GM10248 (cell line): Measurements from ENCODE around the gene C19orf44.

ENCODE experiments used
- CTCF ChIA-PET: fragments of 300-600 bp; sonication (Branson Sonifier 250); formaldehyde crosslinking; extraction: SDS; loops from one replicate; lab custom pipeline; 2021; ENCODE audit warnings: antibody characterized with exemption; lab: Yijun Ruan, JAX
- POLR2A ChIA-PET: fragments of 350-650 bp; sonication (Branson Sonifier 250); formaldehyde crosslinking; extraction: SDS; loops from one replicate; lab custom pipeline; 2020; ENCODE audit warnings: antibody characterized with exemption; lab: Yijun Ruan, JAX
- DNase-seq: peaks from one replicate; pipeline ENCODE4 v3.0.0; 2012; ENCODE audit errors: extremely low spot score
- CTCF ChIP-seq: IDR thresholded peaks from 2 replicates; pipeline ENCODE4 v1.5.1; 2012; ENCODE audit warnings: mild to moderate bottlenecking, low read depth; ENCODE audit errors: extremely low read depth, missing control alignments, control extremely low read depth

The C19orf44 gene

GRCh38 chr19:16455489-16455888, 40.7 kb upstream of the C19orf44 start:
- ChIA-PET POLR2A (no interaction called here), CTCF (no interaction called here)
- DNase-seq: no peak
- TF ChIP-seq CTCF: no peak

GRCh38 chr19:16456652-16457194, 39.5 kb upstream of the C19orf44 start:
- POLR2A ChIA-PET: no interaction called here
- CTCF ChIA-PET: interaction anchor here (0.7 kb wide), 1 partner anchor 10 kb away, joined by 3 read pairs; no protein-coding TSS in a partner anchor
- no peak for TF ChIP-seq CTCF
- DNase-seq: peak; percentile 30

- CTCF ChIA-PET: interaction anchor here (1.0 kb wide), 1 partner anchor 12 kb away, joined by 3 read pairs; no protein-coding TSS in a partner anchor
- TF ChIP-seq CTCF: no peak
- peak; percentile 34 for DNase-seq
- POLR2A ChIA-PET: interaction anchor here (0.6 kb wide), 3 partner anchors 8 to 741 kb away, joined by 3 to 5 read pairs (median 3); no protein-coding TSS in a partner anchor
Measured at GRCh38 chr19:16457195-16457953, 38.8 kb upstream of the C19orf44 start.

- TF ChIP-seq CTCF: no peak
- DNase-seq: no peak
- POLR2A ChIA-PET: interaction anchor here (0.6 kb wide), 2 partner anchors 8 to 740 kb away, joined by 3 read pairs; no protein-coding TSS in a partner anchor
- CTCF ChIA-PET: interaction anchor here (1.0 kb wide), 1 partner anchor 13 kb away, joined by 3 read pairs; no protein-coding TSS in a partner anchor
Measured at GRCh38 chr19:16457954-16458331, 38.3 kb upstream of the C19orf44 start.

GRCh38 chr19:16458391-16459341, 37.5 kb upstream of the C19orf44 start:
- ChIA-PET CTCF (interaction anchor here (1.5 kb wide), 1 partner anchor 17 kb away, joined by 6 read pairs; no protein-coding TSS in a partner anchor), POLR2A (interaction anchor here (0.6 kb wide), 1 partner anchor 740 kb away, joined by 3 read pairs; no protein-coding TSS in a partner anchor)
- DNase-seq: no peak
- TF ChIP-seq CTCF: no peak
